CD14-positive monocyte (primary cell): ENCODE data around the gene ARHGAP33. TPM values are rescaled to one million over a fixed set of nuclear protein-coding genes. Genes with fewer than 3 reads are reported as not detected.

Source experiments
- DNase-seq, 3 donors: peaks; one replicate each; pipeline ENCODE4 v3.0.0-alpha.2; 2011 to 2022
- H2AFZ ChIP-seq: 2 replicates; pipeline ENCODE4 v1.6.0; 2012; ENCODE audit warnings: mild to moderate bottlenecking, low read depth, low read length, inconsistent platforms; ENCODE audit not compliant: insufficient read depth, poor library complexity, severe bottlenecking
- H3K27ac ChIP-seq, 2 donors: 1 replicate in 1 of 2; 2 replicates in 1 of 2; pipeline ENCODE4 v1.5.1; 2012 to 2013; ENCODE audit warnings: low read length in 2 of 2, control low read depth in 1 of 2, inconsistent platforms in 1 of 2, low read depth in 1 of 2, mild to moderate bottlenecking in 1 of 2
- H3K27me3 ChIP-seq, 2 donors: one replicate each; pipeline versions ENCODE4 v1.6.0 to v1.6.1; 2011 to 2013; ENCODE audit warnings: low read length in 2 of 2; ENCODE audit not compliant: control insufficient read depth in 2 of 2, insufficient read depth in 2 of 2
- H3K36me3 ChIP-seq, 2 donors: replicated peaks in 1 of 2; 1 replicate in 1 of 2; 2 replicates in 1 of 2; pipeline versions ENCODE4 v1.5.1 to v1.6.1; 2012 to 2013; ENCODE audit warnings: low read length in 2 of 2, control low read depth in 1 of 2, inconsistent platforms in 1 of 2, mild to moderate bottlenecking in 1 of 2; ENCODE audit not compliant: insufficient read depth in 2 of 2, control insufficient read depth in 1 of 2
- H3K4me1 ChIP-seq, 2 donors: 1 replicate in 1 of 2; 2 replicates in 1 of 2; pipeline versions ENCODE4 v1.5.1 to v1.6.1; 2012 to 2013; ENCODE audit warnings: low read length in 2 of 2, control low read depth in 1 of 2, inconsistent platforms in 1 of 2, mild to moderate bottlenecking in 1 of 2, moderate library complexity in 1 of 2; ENCODE audit not compliant: insufficient read depth in 2 of 2, control insufficient read depth in 1 of 2
- H3K4me2 ChIP-seq: replicated peaks from 2 replicates; pipeline ENCODE3; 2012; ENCODE audit warnings: low read length, moderate library complexity, mild to moderate bottlenecking; ENCODE audit not compliant: poor library complexity, severe bottlenecking; ENCODE audit errors: extremely low read depth
- H3K4me3 ChIP-seq, 3 experiments: fragments of 200-600 bp in 1 of 3; sonication (generic) in 1 of 3; replicated peaks in 1 of 3; 1 replicate in 2 of 3; 2 replicates in 1 of 3; pipeline ENCODE4 v1.5.1; 2011 to 2013; ENCODE audit warnings: low read length in 3 of 3, mild to moderate bottlenecking in 3 of 3, control low read depth in 2 of 3, low read depth in 2 of 3, inconsistent platforms in 1 of 3, moderate library complexity in 1 of 3
- H3K79me2 ChIP-seq: 2 replicates; pipeline ENCODE4 v1.6.0; 2012; ENCODE audit warnings: mild to moderate bottlenecking, control low read depth, inconsistent platforms, low read length, moderate library complexity; ENCODE audit not compliant: insufficient read depth
- H3K9ac ChIP-seq: 2 replicates; pipeline ENCODE4 v1.6.0; 2017; ENCODE audit warnings: low read length, mild to moderate bottlenecking; ENCODE audit not compliant: insufficient read depth, poor library complexity, severe bottlenecking
- H3K9me3 ChIP-seq, 2 donors: replicated peaks in 1 of 2; 1 replicate in 1 of 2; 2 replicates in 1 of 2; pipeline versions ENCODE4 v1.5.1 to v1.6.1; 2012 to 2013; ENCODE audit warnings: low read length in 2 of 2, control low read depth in 1 of 2; ENCODE audit not compliant: control insufficient read depth in 1 of 2, insufficient read depth in 1 of 2
- H4K20me1 ChIP-seq: 2 replicates; pipeline ENCODE4 v1.6.0; 2012; ENCODE audit warnings: mild to moderate bottlenecking, low read length, control low read depth, moderate library complexity; ENCODE audit not compliant: insufficient read depth
- H3K27ac Mint-ChIP-seq, 7 donors: one replicate each; pipeline ENCODE4 v1.8.0; 2020; ENCODE audit warnings: mild to moderate bottlenecking in 7 of 7, mixed read lengths in 7 of 7, moderate library complexity in 6 of 7, inconsistent platforms in 2 of 7
- H3K27me3 Mint-ChIP-seq, 3 donors: one replicate each; pipeline ENCODE4 v1.8.0; 2021 to 2022; ENCODE audit warnings: low read depth in 3 of 3, mild to moderate bottlenecking in 3 of 3, mixed read lengths in 3 of 3, moderate library complexity in 3 of 3, inconsistent platforms in 1 of 3
- H3K36me3 Mint-ChIP-seq, 2 donors: one replicate each; pipeline ENCODE4 v1.8.0; 2020; ENCODE audit warnings: mixed read lengths in 2 of 2, inconsistent platforms in 1 of 2, mild to moderate bottlenecking in 1 of 2
- H3K4me1 Mint-ChIP-seq: one replicate; pipeline ENCODE4 v1.8.0; 2020; ENCODE audit warnings: mild to moderate bottlenecking, mixed read lengths
- H3K4me3 Mint-ChIP-seq, 2 donors: one replicate each; pipeline ENCODE4 v1.8.0; 2020; ENCODE audit warnings: mild to moderate bottlenecking in 2 of 2, mixed read lengths in 2 of 2, moderate library complexity in 1 of 2
- H3K9me3 Mint-ChIP-seq, 7 donors: one replicate each; pipeline ENCODE4 v1.8.0; 2020 to 2022; ENCODE audit warnings: mixed read lengths in 7 of 7, mild to moderate bottlenecking in 6 of 7, moderate library complexity in 6 of 7, inconsistent platforms in 2 of 7
- WGBS: methylation state at CpG from one replicate; pipeline ENCODE4 v1.1.5; 2013; ENCODE audit warnings: missing lambda C conversion rate; ENCODE audit not compliant: insufficient coverage; 5-methylcytosine and 5-hydroxymethylcytosine counted together
- intact Hi-C, 2 donors: fragments of 100-400 bp; cut with micrococcal nuclease; formaldehyde crosslinking; loops; one replicate each; pipeline versions ENCODE4 v1.15.0 to v1.15.1; 2023
- polyA plus RNA-seq, 3 donors: library from polyadenylated mRNA; depleted of rRNA in 1 of 3; unstranded in 2 of 3; stranded (reverse) in 1 of 3; fragments of 300-500 nt in 2 of 3; fragments of >200 nt in 1 of 3; fragmentation: Illumina TruSeq in 2 of 3; gene quantifications; 1 replicate in 2 of 3; 2 replicates in 1 of 3; pipeline ENCODE4 v1.2.3, GENCODE V29; 2012 to 2021
- TF ChIP-seq, protein P1 (sequence below): fragments of 200-600 bp; IDR thresholded peaks from one replicate; pipeline ENCODE4 v1.8.0; 2022; ENCODE audit warnings: antibody characterized with exemption, mild to moderate bottlenecking

ARHGAP33 gene
- polyA plus RNA-seq, 3 donors: 8.6 TPM; not detected in 2

GRCh38 chr19:35822579-35822978 lies 47.2 kb downstream of the ARHGAP33 start:
- Histone ChIP-seq H3K79me2 (no peaks in the 10 kb centered on the region), H3K4me2 (no peak overlapping the region), H4K20me1 (no peaks in the 10 kb centered on the region), H3K36me3 (no peaks in the 10 kb centered on the region), H3K9me3 (no peaks in the 10 kb centered on the region), H3K9ac (no peak overlapping the region), H3K27ac (no peak overlapping the region), H3K4me1 (no peaks in the 10 kb centered on the region), H2AFZ (no peak overlapping the region), H3K4me3 (no peak overlapping the region), H3K27me3 (peaks cover 0 to 3% of the 10 kb centered on the region in 2 donors)
- no peaks in the 10 kb centered on the region for H3K4me1 Mint-ChIP-seq
- no peak for DNase-seq
- H3K27ac Mint-ChIP-seq: no peak overlapping the region
- 42% methylated on average over 3 of the region's 3 CpGs for WGBS
- TF ChIP-seq, protein P1, sequence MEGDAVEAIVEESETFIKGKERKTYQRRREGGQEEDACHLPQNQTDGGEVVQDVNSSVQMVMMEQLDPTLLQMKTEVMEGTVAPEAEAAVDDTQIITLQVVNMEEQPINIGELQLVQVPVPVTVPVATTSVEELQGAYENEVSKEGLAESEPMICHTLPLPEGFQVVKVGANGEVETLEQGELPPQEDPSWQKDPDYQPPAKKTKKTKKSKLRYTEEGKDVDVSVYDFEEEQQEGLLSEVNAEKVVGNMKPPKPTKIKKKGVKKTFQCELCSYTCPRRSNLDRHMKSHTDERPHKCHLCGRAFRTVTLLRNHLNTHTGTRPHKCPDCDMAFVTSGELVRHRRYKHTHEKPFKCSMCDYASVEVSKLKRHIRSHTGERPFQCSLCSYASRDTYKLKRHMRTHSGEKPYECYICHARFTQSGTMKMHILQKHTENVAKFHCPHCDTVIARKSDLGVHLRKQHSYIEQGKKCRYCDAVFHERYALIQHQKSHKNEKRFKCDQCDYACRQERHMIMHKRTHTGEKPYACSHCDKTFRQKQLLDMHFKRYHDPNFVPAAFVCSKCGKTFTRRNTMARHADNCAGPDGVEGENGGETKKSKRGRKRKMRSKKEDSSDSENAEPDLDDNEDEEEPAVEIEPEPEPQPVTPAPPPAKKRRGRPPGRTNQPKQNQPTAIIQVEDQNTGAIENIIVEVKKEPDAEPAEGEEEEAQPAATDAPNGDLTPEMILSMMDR: no peak
- intact Hi-C loops: no loop called here
- no peaks in the 10 kb centered on the region for H3K36me3 Mint-ChIP-seq
- no peak overlapping the region for H3K4me3 Mint-ChIP-seq
- H3K9me3 Mint-ChIP-seq: peaks cover 0 to 2% (median 0%) of the 10 kb centered on the region in 7 donors
- peaks cover 7 to 10% (median 8%) of the 10 kb centered on the region in 3 donors for H3K27me3 Mint-ChIP-seq

DNA sequence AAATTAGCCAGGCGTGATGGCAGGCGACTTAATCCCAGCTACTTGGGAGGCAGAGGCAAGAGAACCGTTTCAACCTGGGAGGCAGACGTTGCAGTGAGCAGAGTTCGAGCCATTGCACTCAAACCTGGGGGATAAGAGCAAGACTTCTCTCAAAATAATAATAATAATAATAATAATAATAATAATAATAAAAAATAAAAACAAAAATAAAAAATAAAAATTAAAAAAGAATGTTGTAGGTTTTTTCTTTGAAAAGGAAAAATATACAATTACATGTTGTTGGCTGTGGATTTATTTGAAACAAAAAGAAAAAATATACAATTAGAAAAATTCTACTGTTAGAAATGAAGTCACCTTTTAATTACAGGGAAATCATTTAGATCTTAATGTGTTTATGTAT lies 48.8 kb downstream of the ARHGAP33 start:
- Histone ChIP-seq H3K79me2 (no peaks in the 10 kb centered on the region), H2AFZ (no peak overlapping the region), H3K36me3 (no peaks in the 10 kb centered on the region), H3K9ac (no peak overlapping the region), H3K4me2 (no peak overlapping the region), H4K20me1 (no peaks in the 10 kb centered on the region), H3K27ac (no peak overlapping the region), H3K27me3 (peaks cover 0 to 3% of the 10 kb centered on the region in 2 donors), H3K9me3 (no peaks in the 10 kb centered on the region), H3K4me3 (no peak overlapping the region), H3K4me1 (no peaks in the 10 kb centered on the region)
- H3K27me3 Mint-ChIP-seq: peaks cover 5 to 9% (median 6%) of the 10 kb centered on the region in 3 donors
- no peaks in the 10 kb centered on the region for H3K36me3 Mint-ChIP-seq
- no peaks in the 10 kb centered on the region for H3K4me1 Mint-ChIP-seq
- TF ChIP-seq, protein P1: no peak
- intact Hi-C loops: no loop called here
- H3K9me3 Mint-ChIP-seq: peaks cover 0 to 2% (median 0%) of the 10 kb centered on the region in 7 donors
- no peak for DNase-seq
- no peak overlapping the region for H3K27ac Mint-ChIP-seq
- no CpG with 5 or more reads among the region's 5 CpGs for WGBS
- H3K4me3 Mint-ChIP-seq: no peak overlapping the region
